Trophoblast cell (in vitro differentiated cells and primary cell): ENCODE data around the gene MIEF2.

Experiments
- DNase-seq, 2 donors: peaks; one replicate each; pipeline ENCODE4 v3.0.0-alpha.2; 2016
- H2AFZ ChIP-seq: 2 replicates; pipeline ENCODE4 v1.6.1; 2013; ENCODE audit warnings: low read length, moderate library complexity, mild to moderate bottlenecking; ENCODE audit not compliant: insufficient read depth, poor library complexity
- H2AK5ac ChIP-seq: 2 replicates; pipeline ENCODE4 v1.6.1; 2013; ENCODE audit warnings: mild to moderate bottlenecking, low read length
- H2BK120ac ChIP-seq: 2 replicates; pipeline ENCODE4 v1.6.1; 2013; ENCODE audit warnings: low read length, mild to moderate bottlenecking, moderate library complexity; ENCODE audit not compliant: insufficient read depth, poor library complexity
- H2BK12ac ChIP-seq: 2 replicates; pipeline ENCODE4 v1.6.1; 2013; ENCODE audit warnings: mild to moderate bottlenecking, low read length, moderate library complexity
- H2BK5ac ChIP-seq: 2 replicates; pipeline ENCODE4 v1.6.1; 2013; ENCODE audit warnings: low read length, low read depth, moderate library complexity, mild to moderate bottlenecking; ENCODE audit not compliant: poor library complexity
- H3K14ac ChIP-seq: 2 replicates; pipeline ENCODE4 v1.6.1; 2013; ENCODE audit warnings: mild to moderate bottlenecking, low read length
- H3K18ac ChIP-seq: 2 replicates; pipeline ENCODE4 v1.6.1; 2013; ENCODE audit warnings: mild to moderate bottlenecking, low read length
- H3K23ac ChIP-seq: 2 replicates; pipeline ENCODE4 v1.6.1; 2013; ENCODE audit warnings: low read length
- H3K27ac ChIP-seq: 2 replicates; pipeline ENCODE4 v1.5.1; 2013; ENCODE audit warnings: low read depth, mild to moderate bottlenecking, inconsistent platforms, low read length, moderate library complexity
- H3K27me3 ChIP-seq: 2 replicates; pipeline ENCODE4 v1.6.1; 2013; ENCODE audit warnings: inconsistent platforms, mild to moderate bottlenecking, low read length, moderate library complexity; ENCODE audit not compliant: insufficient read depth
- H3K36me3 ChIP-seq, 2 experiments: 1 replicate in 1 of 2; 2 replicates in 1 of 2; pipeline ENCODE4 v1.6.1; 2013; ENCODE audit warnings: low read length in 2 of 2, mild to moderate bottlenecking in 2 of 2, moderate library complexity in 1 of 2; ENCODE audit not compliant: insufficient read depth in 2 of 2, control insufficient read depth in 1 of 2
- H3K4ac ChIP-seq: 2 replicates; pipeline ENCODE4 v1.6.1; 2013; ENCODE audit warnings: low read depth, mild to moderate bottlenecking, low read length, moderate library complexity
- H3K4me1 ChIP-seq, 2 experiments: 1 replicate in 1 of 2; 2 replicates in 1 of 2; pipeline ENCODE4 v1.6.1; 2013; ENCODE audit warnings: low read length in 2 of 2, mild to moderate bottlenecking in 2 of 2, moderate library complexity in 1 of 2; ENCODE audit not compliant: insufficient read depth in 2 of 2, control insufficient read depth in 1 of 2
- H3K4me2 ChIP-seq: 2 replicates; pipeline ENCODE4 v1.6.1; 2013; ENCODE audit warnings: inconsistent platforms, mild to moderate bottlenecking, low read length, moderate library complexity
- H3K4me3 ChIP-seq: 2 replicates; pipeline ENCODE4 v1.5.1; 2013; ENCODE audit warnings: mild to moderate bottlenecking, low read depth, low read length, inconsistent platforms
- H3K79me1 ChIP-seq: one replicate; pipeline ENCODE4 v1.6.1; 2013; ENCODE audit warnings: low read length
- H3K79me2 ChIP-seq: 2 replicates; pipeline ENCODE4 v1.6.1; 2013; ENCODE audit warnings: low read length, mild to moderate bottlenecking; ENCODE audit not compliant: control insufficient read depth, insufficient read depth, poor library complexity
- H3K9ac ChIP-seq: 2 replicates; pipeline ENCODE4 v1.6.1; 2013; ENCODE audit warnings: mild to moderate bottlenecking, low read length
- H3K9me3 ChIP-seq: 2 replicates; pipeline ENCODE4 v1.6.1; 2013; ENCODE audit warnings: low read depth, mild to moderate bottlenecking, control low read depth, inconsistent platforms, low read length; ENCODE audit not compliant: insufficient read depth
- H4K12ac ChIP-seq: 2 replicates; pipeline ENCODE4 v1.6.1; 2013; ENCODE audit warnings: low read depth, mild to moderate bottlenecking, low read length, moderate library complexity
- H4K8ac ChIP-seq: 2 replicates; pipeline ENCODE4 v1.6.1; 2013; ENCODE audit warnings: low read depth, mild to moderate bottlenecking, low read length, moderate library complexity
- H4K91ac ChIP-seq: one replicate; pipeline ENCODE4 v1.6.1; 2013; ENCODE audit warnings: low read depth, mild to moderate bottlenecking, low read length, moderate library complexity
- WGBS: extraction: QIAGEN DNeasy Blood & Tissue Kit; methylation state at CpG from one replicate; pipeline ENCODE4 v1.1.7; 2013; ENCODE audit warnings: missing lambda C conversion rate; ENCODE audit not compliant: insufficient read length, insufficient coverage; ENCODE audit errors: extremely low coverage; 5-methylcytosine and 5-hydroxymethylcytosine counted together

Gene MIEF2

GRCh38 chr17:18237461-18237860 is 23.0 kb upstream of the MIEF2 start:
- Histone ChIP-seq H3K27ac (no peak overlapping the region), H3K79me2 (no peaks in the 10 kb centered on the region), H3K4me2 (no peak overlapping the region), H2BK5ac (no peak overlapping the region), H2BK120ac (no peak overlapping the region), H3K36me3 (peaks cover 88 to 91% of the 10 kb centered on the region in 2 experiments), H3K9ac (no peak overlapping the region), H2AFZ (no peak overlapping the region), H4K91ac (no peak overlapping the region), H4K12ac (no peak overlapping the region), H3K23ac (no peak overlapping the region), H3K9me3 (peaks cover 1% of the 10 kb centered on the region), H3K4me1 (no peaks in the 10 kb centered on the region), H2BK12ac (no peak overlapping the region), H3K79me1 (no peaks in the 10 kb centered on the region), H3K14ac (no peak overlapping the region), H3K4ac (no peak overlapping the region), H3K4me3 (no peak overlapping the region), H2AK5ac (no peak overlapping the region), H4K8ac (no peak overlapping the region), H3K27me3 (no peaks in the 10 kb centered on the region), H3K18ac (no peak overlapping the region)
- DNase-seq: no peak
- WGBS: no CpG with 5 or more reads among the region's 20 CpGs

- H3K4me2 ChIP-seq: no peak overlapping the region
- H3K14ac ChIP-seq: no peak overlapping the region
- H3K27ac ChIP-seq: no peak overlapping the region
- H3K4me3 ChIP-seq: no peak overlapping the region
- no peak overlapping the region for H4K12ac ChIP-seq
- H3K23ac ChIP-seq: no peak overlapping the region
- H3K9me3 ChIP-seq: peaks cover 1% of the 10 kb centered on the region
- H3K18ac ChIP-seq: no peak overlapping the region
- no peak overlapping the region for H2BK12ac ChIP-seq
- no peak overlapping the region for H2AFZ ChIP-seq
- no peak overlapping the region for H2BK5ac ChIP-seq
- H4K8ac ChIP-seq: no peak overlapping the region
- H3K4ac ChIP-seq: no peak overlapping the region
- H2AK5ac ChIP-seq: no peak overlapping the region
- no peaks in the 10 kb centered on the region for H3K79me1 ChIP-seq
- H3K36me3 ChIP-seq: peaks cover 86 to 88% of the 10 kb centered on the region in 2 experiments
- no peaks in the 10 kb centered on the region for H3K27me3 ChIP-seq
- no peak overlapping the region for H2BK120ac ChIP-seq
- no peaks in the 10 kb centered on the region for H3K4me1 ChIP-seq
- DNase-seq: no peak
- no CpG with 5 or more reads among the region's 18 CpGs for WGBS
- no peaks in the 10 kb centered on the region for H3K79me2 ChIP-seq
- no peak overlapping the region for H4K91ac ChIP-seq
- H3K9ac ChIP-seq: no peak overlapping the region
These were observed 22.2 kb upstream of the MIEF2 start for GRCh38 chr17:18238299-18238698.

GRCh38 chr17:18240449-18240848 is 20.0 kb upstream of the MIEF2 start:
- no CpG with 5 or more reads among the region's 19 CpGs for WGBS
- H4K12ac ChIP-seq: no peak overlapping the region
- no peak overlapping the region for H3K18ac ChIP-seq
- H3K27ac ChIP-seq: no peak overlapping the region
- H2AK5ac ChIP-seq: no peak overlapping the region
- H3K23ac ChIP-seq: no peak overlapping the region
- H2BK5ac ChIP-seq: no peak overlapping the region
- no peaks in the 10 kb centered on the region for H3K4me1 ChIP-seq
- H2BK120ac ChIP-seq: no peak overlapping the region
- no peak overlapping the region for H3K4me3 ChIP-seq
- H3K14ac ChIP-seq: no peak overlapping the region
- H2AFZ ChIP-seq: no peak overlapping the region
- no peak overlapping the region for H3K4me2 ChIP-seq
- H4K91ac ChIP-seq: no peak overlapping the region
- H3K79me1 ChIP-seq: no peaks in the 10 kb centered on the region
- no peaks in the 10 kb centered on the region for H3K27me3 ChIP-seq
- no peak overlapping the region for H3K9ac ChIP-seq
- no peak overlapping the region for H4K8ac ChIP-seq
- H2BK12ac ChIP-seq: no peak overlapping the region
- peaks cover 1% of the 10 kb centered on the region for H3K9me3 ChIP-seq
- H3K4ac ChIP-seq: no peak overlapping the region
- H3K79me2 ChIP-seq: no peaks in the 10 kb centered on the region
- H3K36me3 ChIP-seq: peaks cover 80 to 82% of the 10 kb centered on the region in 2 experiments
- DNase-seq: no peak

GRCh38 chr17:18241229-18241871 is 19.1 kb upstream of the MIEF2 start:
- no peak overlapping the region for H3K4me2 ChIP-seq

More at GRCh38 chr17:18241229-18241871, 19.1 kb upstream of the MIEF2 start:
- Histone ChIP-seq H3K9me3 (peaks cover 1% of the 10 kb centered on the region), H3K27ac (no peak overlapping the region), H3K4me1 (no peaks in the 10 kb centered on the region), H2AFZ (no peak overlapping the region), H3K4me3 (no peak overlapping the region), H3K79me2 (no peaks in the 10 kb centered on the region), H2AK5ac (no peak overlapping the region), H3K9ac (no peak overlapping the region), H2BK5ac (no peak overlapping the region), H3K4ac (no peak overlapping the region), H2BK12ac (no peak overlapping the region), H3K23ac (no peak overlapping the region), H2BK120ac (no peak overlapping the region), H4K8ac (no peak overlapping the region), H4K12ac (no peak overlapping the region), H3K79me1 (no peaks in the 10 kb centered on the region), H3K27me3 (no peaks in the 10 kb centered on the region), H3K36me3 (peaks cover 80 to 82% of the 10 kb centered on the region in 2 experiments), H4K91ac (no peak overlapping the region), H3K14ac (no peak overlapping the region), H3K18ac (no peak overlapping the region)
- WGBS: no CpG with 5 or more reads among the region's 28 CpGs
- DNase-seq: no peak
